Activated CD4-positive, alpha-beta T cell treated with anti-CD3 and anti-CD28 coated beads for 36 hours (primary cell): ENCODE measurements around the gene RAD51B. TPM values are rescaled to one million over a fixed set of nuclear protein-coding genes. Genes with fewer than 3 reads are reported as not detected.

Experiments used
- ATAC-seq: fragments of 200-7000 bp; cut with Tn5 transposase; one replicate; pipeline ENCODE4 v1.10.0; 2021; ENCODE audit warnings: mild to moderate bottlenecking, moderate library complexity
- CTCF ChIA-PET: fragments of 350-600 bp; sonication (Branson Sonifier 250); formaldehyde crosslinking; loops from one replicate; lab custom pipeline; 2021; ENCODE audit warnings: antibody characterized with exemption; lab: Charles Lee
- POLR2A ChIA-PET: fragments of 350-600 bp; sonication (Branson Sonifier 250); formaldehyde crosslinking; loops from one replicate; lab custom pipeline; 2021; ENCODE audit warnings: antibody characterized with exemption, inconsistent platforms; lab: Charles Lee
- DNase-seq: peaks from one replicate; pipeline ENCODE4 v3.0.0-alpha.2; 2020
- H3K27ac Mint-ChIP-seq: one replicate; pipeline ENCODE4 v1.8.0; 2021; ENCODE audit warnings: mixed read lengths
- H3K27me3 Mint-ChIP-seq: one replicate; pipeline ENCODE4 v1.8.0; 2021; ENCODE audit warnings: mixed read lengths
- H3K36me3 Mint-ChIP-seq: one replicate; pipeline ENCODE4 v1.8.0; 2021; ENCODE audit warnings: low read depth, mixed read lengths
- H3K4me1 Mint-ChIP-seq: one replicate; pipeline ENCODE4 v1.8.0; 2021; ENCODE audit warnings: mixed read lengths
- H3K4me3 Mint-ChIP-seq: one replicate; pipeline ENCODE4 v1.8.0; 2021; ENCODE audit warnings: mild to moderate bottlenecking, moderate library complexity, mixed read lengths
- H3K9me3 Mint-ChIP-seq: one replicate; pipeline ENCODE4 v1.8.0; 2021; ENCODE audit warnings: low read depth, mixed read lengths
- intact Hi-C, 2 experiments: fragments of 100-400 bp; cut with DNase I in 1 of 2; cut with micrococcal nuclease in 1 of 2; formaldehyde crosslinking; loops; one replicate each; pipeline versions ENCODE4 v1.14.2 to v1.15.1; 2022 to 2024; cut with DNase I, micrococcal nuclease
- total RNA-seq, 2 experiments: library from RNA; stranded (reverse); gene quantifications; one replicate each; pipeline ENCODE4 v1.2.3, GENCODE V29; 2021

RAD51B gene
- total RNA-seq, 2 experiments from 2014 or later: 26.4 to 39.9 TPM

- CTCF ChIA-PET: no interaction called here
- intact Hi-C loops: no loop called here
- no peak for DNase-seq
- no peak for ATAC-seq
- no peak overlapping the region for H3K4me3 Mint-ChIP-seq
- H3K4me1 Mint-ChIP-seq: peaks cover 41% of the 10 kb centered on the region
- POLR2A ChIA-PET: no interaction called here
- no peak overlapping the region for H3K27ac Mint-ChIP-seq
- no peaks in the 10 kb centered on the region for H3K27me3 Mint-ChIP-seq
- no peaks in the 10 kb centered on the region for H3K36me3 Mint-ChIP-seq
- no peaks in the 10 kb centered on the region for H3K9me3 Mint-ChIP-seq
Observed at GRCh38 chr14:68564191-68564825, 744.7 kb downstream of the RAD51B start.

GRCh38 chr14:68564826-68565759 lies 745.5 kb downstream of the RAD51B start:
- H3K27ac Mint-ChIP-seq: no peak overlapping the region
- H3K4me3 Mint-ChIP-seq: no peak overlapping the region
- H3K36me3 Mint-ChIP-seq: no peaks in the 10 kb centered on the region
- ChIA-PET CTCF (no interaction called here), POLR2A (interaction anchor here (0.6 to 0.7 kb wide), 2 partner anchors 251 to 1370 kb away, joined by 3 to 5 read pairs; no protein-coding TSS in a partner anchor)
- peaks cover 41% of the 10 kb centered on the region for H3K4me1 Mint-ChIP-seq
- intact Hi-C loops: no loop called here
- H3K9me3 Mint-ChIP-seq: no peaks in the 10 kb centered on the region
- DNase-seq (peak; percentile 32), ATAC-seq (peak; percentile 49)
- no peaks in the 10 kb centered on the region for H3K27me3 Mint-ChIP-seq

- ChIA-PET POLR2A (interaction anchor here (0.6 kb wide), 1 partner anchor 1369 kb away, joined by 3 read pairs; no protein-coding TSS in a partner anchor), CTCF (interaction anchor here (0.6 kb wide), 1 partner anchor 251 kb away, joined by 4 read pairs; no protein-coding TSS in a partner anchor)
- no peak for ATAC-seq
- no peaks in the 10 kb centered on the region for H3K27me3 Mint-ChIP-seq
- H3K4me1 Mint-ChIP-seq: peaks cover 41% of the 10 kb centered on the region
- H3K4me3 Mint-ChIP-seq: no peak overlapping the region
- no peak overlapping the region for H3K27ac Mint-ChIP-seq
- intact Hi-C loops: no loop called here
- H3K36me3 Mint-ChIP-seq: no peaks in the 10 kb centered on the region
- DNase-seq: no peak
- H3K9me3 Mint-ChIP-seq: no peaks in the 10 kb centered on the region
Observed at GRCh38 chr14:68566075-68566474, 746.5 kb downstream of the RAD51B start.

GRCh38 chr14:68568907-68569897 lies 749.6 kb downstream of the RAD51B start:
- no peak for DNase-seq
- H3K36me3 Mint-ChIP-seq: no peaks in the 10 kb centered on the region
- H3K4me3 Mint-ChIP-seq: no peak overlapping the region
- no peaks in the 10 kb centered on the region for H3K9me3 Mint-ChIP-seq
- peaks cover 16% of the 10 kb centered on the region for H3K4me1 Mint-ChIP-seq
- intact Hi-C loops: no loop called here
- CTCF ChIA-PET: no interaction called here
- no peaks in the 10 kb centered on the region for H3K27me3 Mint-ChIP-seq
- no peak overlapping the region for H3K27ac Mint-ChIP-seq
- no peak for ATAC-seq
- POLR2A ChIA-PET: no interaction called here

GRCh38 chr14:68569970-68570409 lies 750.4 kb downstream of the RAD51B start:
- ChIA-PET POLR2A (no interaction called here), CTCF (no interaction called here)
- Mint-ChIP-seq H3K9me3 (no peaks in the 10 kb centered on the region), H3K4me1 (peaks cover 9% of the 10 kb centered on the region), H3K36me3 (no peaks in the 10 kb centered on the region), H3K4me3 (no peak overlapping the region), H3K27me3 (no peaks in the 10 kb centered on the region), H3K27ac (no peak overlapping the region)
- no peak for ATAC-seq
- DNase-seq: no peak
- intact Hi-C loops: no loop called here

GRCh38 chr14:68571114-68571591 lies 751.6 kb downstream of the RAD51B start:
- ChIA-PET POLR2A (interaction anchor here (0.6 kb wide), 1 partner anchor 234 kb away, joined by 3 read pairs; no protein-coding TSS in a partner anchor), CTCF (interaction anchor here (0.8 to 1.1 kb wide), 2 partner anchors 217 to 637 kb away, joined by 3 read pairs; no protein-coding TSS in a partner anchor)

GRCh38 chr14:68571928-68572525 lies 752.4 kb downstream of the RAD51B start:
- POLR2A ChIA-PET: no interaction called here
- intact Hi-C loops: no loop called here
- Mint-ChIP-seq H3K27ac (no peak overlapping the region), H3K4me3 (no peak overlapping the region), H3K36me3 (no peaks in the 10 kb centered on the region), H3K4me1 (no peaks in the 10 kb centered on the region), H3K27me3 (no peaks in the 10 kb centered on the region), H3K9me3 (no peaks in the 10 kb centered on the region)
- CTCF ChIA-PET: interaction anchor here (1.1 kb wide), 1 partner anchor 638 kb away, joined by 3 read pairs; no protein-coding TSS in a partner anchor
- DNase-seq: no peak
- ATAC-seq: no peak

More at GRCh38 chr14:68571114-68571591, 751.6 kb downstream of the RAD51B start:
- Mint-ChIP-seq H3K36me3 (no peaks in the 10 kb centered on the region), H3K4me3 (no peak overlapping the region), H3K9me3 (no peaks in the 10 kb centered on the region), H3K27ac (no peak overlapping the region), H3K27me3 (no peaks in the 10 kb centered on the region), H3K4me1 (no peaks in the 10 kb centered on the region)
- DNase-seq (no peak), ATAC-seq (no peak)
- intact Hi-C loops: no loop called here

DNA sequence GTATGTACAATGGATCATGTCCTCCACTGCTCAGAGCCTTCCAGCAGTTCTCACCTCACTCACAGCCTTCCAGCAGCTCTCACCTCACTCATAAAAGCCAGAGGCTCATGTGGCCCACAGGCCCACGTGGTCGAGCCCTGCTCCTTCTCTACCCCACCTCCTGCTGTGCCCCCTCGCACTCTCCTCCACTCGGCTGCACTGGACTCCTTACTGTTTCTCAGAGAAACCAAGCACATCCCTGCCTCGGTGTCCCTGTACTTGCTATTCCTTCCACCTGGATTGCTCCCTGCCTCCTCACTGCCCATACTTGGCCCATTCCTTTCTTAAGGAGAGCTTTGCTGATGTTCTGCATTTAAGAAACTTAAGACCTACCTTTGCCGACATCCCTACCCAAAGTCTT lies 753.5 kb downstream of the RAD51B start:
- Mint-ChIP-seq H3K27ac (no peak overlapping the region), H3K9me3 (no peaks in the 10 kb centered on the region), H3K27me3 (no peaks in the 10 kb centered on the region), H3K4me1 (no peaks in the 10 kb centered on the region), H3K4me3 (no peak overlapping the region), H3K36me3 (no peaks in the 10 kb centered on the region)
- ATAC-seq (no peak), DNase-seq (no peak)
- ChIA-PET POLR2A (no interaction called here), CTCF (no interaction called here)
- intact Hi-C loops: no loop called here

- CTCF ChIA-PET: no interaction called here
- ATAC-seq: no peak
Observed at GRCh38 chr14:68573722-68574121, 754.1 kb downstream of the RAD51B start.

DNA sequence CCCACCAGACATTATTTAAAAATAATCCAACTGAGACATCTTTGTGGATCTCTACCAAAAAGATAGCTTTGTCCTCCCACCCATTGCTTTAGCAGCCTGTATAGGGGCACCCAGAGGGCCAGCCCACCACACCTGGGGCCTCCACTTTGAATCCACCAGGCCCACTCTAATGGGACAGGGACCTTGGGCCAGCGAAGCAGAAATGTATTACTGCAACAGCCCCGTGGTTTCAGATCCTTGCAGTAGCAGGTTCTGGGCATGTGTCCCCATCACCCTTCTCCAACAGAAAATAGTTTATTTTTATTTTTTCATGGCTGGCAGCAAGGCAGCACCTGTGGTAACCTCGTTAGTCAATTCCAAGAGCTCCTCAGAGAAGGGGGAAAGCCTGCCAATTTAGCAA lies 754.9 kb downstream of the RAD51B start:
- no peak for ATAC-seq
- Mint-ChIP-seq H3K27me3 (no peaks in the 10 kb centered on the region), H3K36me3 (no peaks in the 10 kb centered on the region), H3K4me3 (no peak overlapping the region), H3K27ac (no peak overlapping the region), H3K4me1 (no peaks in the 10 kb centered on the region), H3K9me3 (no peaks in the 10 kb centered on the region)
- no peak for DNase-seq
- intact Hi-C loops: no loop called here
- ChIA-PET CTCF (no interaction called here), POLR2A (no interaction called here)

More at GRCh38 chr14:68573722-68574121, 754.1 kb downstream of the RAD51B start:
- no peaks in the 10 kb centered on the region for H3K9me3 Mint-ChIP-seq
- H3K4me3 Mint-ChIP-seq: no peak overlapping the region
- H3K27me3 Mint-ChIP-seq: no peaks in the 10 kb centered on the region
- POLR2A ChIA-PET: no interaction called here
- intact Hi-C loops: no loop called here
- H3K4me1 Mint-ChIP-seq: no peaks in the 10 kb centered on the region
- no peak for DNase-seq
- no peaks in the 10 kb centered on the region for H3K36me3 Mint-ChIP-seq
- no peak overlapping the region for H3K27ac Mint-ChIP-seq
